K562 (cell line): ENCODE data around the gene SLC17A9. TPM values are rescaled to one million over a fixed set of nuclear protein-coding genes. Genes with fewer than 3 reads are reported as not detected.
"Not testable (repeated sequence)": the region's sequence is repeated elsewhere in the genome, so short reads cannot be mapped to it uniquely, and the experiment has no call there.

Experiments
- ATAC-seq: fragments of 200-7000 bp; cut with Tn5 transposase; 3 replicates; pipeline ENCODE4 v1.9.1; 2020; ENCODE audit warnings: moderate library complexity
- BruUV-seq: library from RNA; stranded (reverse); fragments of 400-500 nt; replicated peaks from 2 replicates; lab custom pipeline; 2021; lab: Mats Ljungman, UMichigan
- CTCF ChIA-PET: fragments of 300-600 bp; formaldehyde crosslinking; extraction: SDS; loops from one replicate; lab custom pipeline; 2021; ENCODE audit warnings: low intra/inter-chr PET ratio; lab: Yijun Ruan, JAX
- POLR2A ChIA-PET: fragments of 300-600, 350-650 bp; sonication (Branson Sonifier 250); formaldehyde crosslinking; extraction: SDS; loops from one replicate; lab custom pipeline; 2021; ENCODE audit warnings: antibody characterized with exemption, inconsistent platforms; lab: Yijun Ruan, JAX
- DNase-seq, 4 experiments: peaks; one replicate each; pipeline versions ENCODE4 v3.0.0 to v3.0.0-alpha.2; 2011 to 2018; ENCODE audit warnings: low spot score in 3 of 4, mixed read lengths in 3 of 4; ENCODE audit errors: extremely low read depth in 1 of 4
- FAIRE-seq: peaks from 2 replicates; lab custom pipeline; 2011; peaks lifted over from hg19 to GRCh38; lab: Jason Lieb, UNC
- H2AFZ ChIP-seq: 2 replicates; pipeline ENCODE4 v1.6.0; 2011; ENCODE audit warnings: low read depth, low read length, control low read depth, inconsistent platforms
- H3K27ac ChIP-seq: fragments of 200-600 bp; 3 replicates; pipeline ENCODE4 v1.8.0; 2011; ENCODE audit warnings: low read depth, mild to moderate bottlenecking, control low read depth, inconsistent platforms, low read length, moderate library complexity, mixed read lengths; ENCODE audit errors: extremely low read depth
- H3K27me3 ChIP-seq, 2 experiments: fragments of 300-600 bp in 1 of 2; 2 replicates in 1 of 2; 3 replicates in 1 of 2; pipeline versions ENCODE4 v1.6.0 to v1.8.0; 2011; ENCODE audit warnings: inconsistent platforms in 2 of 2, low read length in 2 of 2, mild to moderate bottlenecking in 1 of 2, mixed read lengths in 1 of 2, moderate library complexity in 1 of 2; ENCODE audit not compliant: control insufficient read depth in 2 of 2, insufficient read depth in 2 of 2
- H3K36me3 ChIP-seq: fragments of 300-600 bp; 3 replicates; pipeline ENCODE4 v1.8.0; 2011; ENCODE audit warnings: mild to moderate bottlenecking, low read length, inconsistent platforms; ENCODE audit not compliant: control insufficient read depth, insufficient read depth
- H3K4me1 ChIP-seq, 2 experiments: fragments of 200-600 bp in 1 of 2; replicated peaks in 1 of 2; 2 replicates in 1 of 2; 3 replicates in 1 of 2; pipeline versions ENCODE4 v1.5.1 to v1.8.0; 2011; ENCODE audit warnings: inconsistent platforms in 2 of 2, low read length in 2 of 2, mild to moderate bottlenecking in 1 of 2, mixed read lengths in 1 of 2, moderate library complexity in 1 of 2; ENCODE audit not compliant: control insufficient read depth in 2 of 2, insufficient read depth in 2 of 2
- H3K4me2 ChIP-seq: 2 replicates; pipeline ENCODE4 v1.6.1; 2011; ENCODE audit warnings: low read length, control low read depth, inconsistent platforms, mixed read lengths; ENCODE audit not compliant: insufficient read depth
- H3K4me3 ChIP-seq: fragments of 200-600 bp; sonication (generic), shearing (Covaris generic); 2 replicates; pipeline ENCODE4 v1.5.1; 2016; ENCODE audit warnings: control low read depth, inconsistent platforms
- H3K79me2 ChIP-seq: fragments of 200-600 bp; 3 replicates; pipeline ENCODE4 v1.8.0; 2011; ENCODE audit warnings: low read length, inconsistent platforms; ENCODE audit not compliant: control insufficient read depth, insufficient read depth
- H3K9ac ChIP-seq, 2 experiments: 2 replicates each; pipeline versions ENCODE4 v1.6.0 to v1.6.1; 2011; ENCODE audit warnings: low read depth in 2 of 2, low read length in 2 of 2, control low read depth in 1 of 2, inconsistent platforms in 1 of 2, mild to moderate bottlenecking in 1 of 2, mixed read lengths in 1 of 2; ENCODE audit not compliant: insufficient read depth in 1 of 2
- H3K9me1 ChIP-seq: one replicate; pipeline ENCODE4 v1.6.0; 2011; ENCODE audit warnings: inconsistent platforms, mild to moderate bottlenecking, low read length, moderate library complexity; ENCODE audit not compliant: control insufficient read depth, insufficient read depth
- H3K9me3 ChIP-seq: replicated peaks from 2 replicates; pipeline ENCODE4 v1.5.1; 2011; ENCODE audit warnings: low read depth, low read length, inconsistent platforms; ENCODE audit not compliant: control insufficient read depth, insufficient read depth
- H4K20me1 ChIP-seq: replicated peaks from 2 replicates; pipeline ENCODE4 v1.6.1; 2011; ENCODE audit warnings: low read length, inconsistent platforms, mixed read lengths; ENCODE audit not compliant: control insufficient read depth, insufficient read depth
- SIN3B ChIP-seq: fragments of 450-650 bp; IDR thresholded peaks from 2 replicates; pipeline ENCODE4 v1.6.1; 2017; ENCODE audit warnings: low read depth, mild to moderate bottlenecking, moderate library complexity
- TARDBP ChIP-seq: fragments of 450-650 bp; IDR thresholded peaks from 2 replicates; pipeline ENCODE4 v1.6.1; 2016
- TFAP4 ChIP-seq: sonication (generic); formaldehyde crosslinking; IDR thresholded peaks from 2 replicates; pipeline ENCODE4 v1.8.0; 2022; ENCODE audit warnings: missing genetic modification reagents, mild to moderate bottlenecking, moderate library complexity, borderline replicate concordance
- ZFX ChIP-seq: sonication (generic); formaldehyde crosslinking; IDR thresholded peaks from 2 replicates; pipeline ENCODE4 v1.8.0; 2022; ENCODE audit warnings: mild to moderate bottlenecking, missing genetic modification reagents, moderate library complexity
- ZNF398 ChIP-seq: fragments of 250-450 bp; sonication (Bioruptor Pico); IDR thresholded peaks from 2 replicates; pipeline ENCODE4 v1.8.0; 2021; ENCODE audit warnings: moderate library complexity, mild to moderate bottlenecking, inconsistent platforms
- WGBS: fragments of 100-300 bp; shearing (Covaris generic); methylation state at CpG from one replicate; pipeline ENCODE4 v1.1.6; 2016; ENCODE audit warnings: low coverage, mixed read lengths; ENCODE audit not compliant: insufficient coverage; ENCODE audit errors: missing lambda C conversion rate; 5-methylcytosine and 5-hydroxymethylcytosine counted together
- in situ Hi-C: fragments of 300-500 bp; cut with MboI; formaldehyde crosslinking; loops from 4 replicates; pipeline ENCODE4 v1.15.0; 2018; ENCODE audit warnings: inconsistent platforms, mixed read lengths
- intact Hi-C: fragments of 100-400 bp; cut with micrococcal nuclease; formaldehyde crosslinking; loops from 2 replicates; pipeline ENCODE4 v1.14.2; 2022
- polyA plus RNA-seq, 8 experiments: library from polyadenylated mRNA; depleted of rRNA in 4 of 8; stranded (reverse) in 5 of 8; unstranded in 3 of 8; fragments of >200 nt; fragmentation: Nextera tagmentation in 2 of 8; fragmentation: Illumina TruSeq in 1 of 8; extraction: Ambion mirVana in 2 of 8; extraction: Trizol in 1 of 8; gene quantifications; 2 replicates each; pipeline versions ENCODE4 v1.2.1 to v1.2.3, GENCODE V29; 2011 to 2014; ENCODE audit warnings: inconsistent platforms in 1 of 8, missing spikeins in 1 of 8
- total RNA-seq, 7 experiments: library from RNA; depleted of rRNA in 6 of 7; stranded (reverse); fragments of >200 nt in 6 of 7; fragmentation: Illumina TruSeq in 2 of 7; extraction: Trizol in 2 of 7; gene quantifications; 2 replicates each; pipeline versions ENCODE4 v1.2.1 to v1.2.3, GENCODE V29; 2011 to 2021; ENCODE audit warnings: low replicate concordance in 1 of 7

The SLC17A9 gene
- total and polyA plus RNA-seq, 9 of the 15 experiments (the other 6 are each of a cell fraction or from before 2014, with no cell fraction given) = 0.04 to 0.31 TPM; not detected in 7

- BruUV-seq, FAIRE-seq, H3K27ac ChIP-seq, H3K79me2 ChIP-seq, DNase-seq, H3K9ac ChIP-seq, in situ Hi-C loops, CTCF ChIA-PET, H3K36me3 ChIP-seq, H3K4me2 ChIP-seq, H3K9me3 ChIP-seq, H3K9me1 ChIP-seq, H3K4me3 ChIP-seq, H2AFZ ChIP-seq, intact Hi-C loops: not testable (repeated sequence)
- 32% methylated on average over 20 of the region's 31 CpGs for WGBS
- Histone ChIP-seq H4K20me1 (peaks cover 18% of the 10 kb centered on the region), H3K27me3 (peaks cover 65 to 93% of the 10 kb centered on the region in 2 experiments), H3K4me1 (peaks cover 0 to 63% of the 10 kb centered on the region in 2 experiments; a peak in 2 of 5 replicates)
- POLR2A ChIA-PET = interaction anchor here (0.7 kb wide), 1 partner anchor 524 kb away, joined by 3 read pairs; no protein-coding TSS in a partner anchor
- ATAC-seq = 0 out of 3 replicates have a peak, but pooled peaks have one; percentile 26
Measured at GRCh38 chr20:62960446-62961309, 8.2 kb downstream of the SLC17A9 start.

GRCh38 chr20:62961310-62961783 is 8.8 kb downstream of the SLC17A9 start:
- ChIA-PET POLR2A (no interaction called here), CTCF (no interaction called here)
- 0 out of 2 replicates have a peak overlapping the region, but pooled peaks have one; percentile 38 for H2AFZ ChIP-seq
- no peak for FAIRE-seq
- WGBS = 26% methylated on average over 17 of the region's 19 CpGs
- peaks cover 61 to 93% of the 10 kb centered on the region in 2 experiments for H3K27me3 ChIP-seq
- H3K4me2 ChIP-seq = no peak overlapping the region
- intact Hi-C loops = no loop called here
- H4K20me1 ChIP-seq = peaks cover 16% of the 10 kb centered on the region
- no TSS peak for BruUV-seq
- peaks cover 0 to 60% of the 10 kb centered on the region in 2 experiments; a peak in 2 of 5 replicates for H3K4me1 ChIP-seq
- TF ChIP-seq ZFX (CRISPR knock-in tag) = 0 out of 2 replicates have a peak, but pooled peaks have one; percentile 30
- no peak for TF ChIP-seq TARDBP
- peak; percentile 65; the same call in 1 of the 2 replicates for TF ChIP-seq TFAP4 (CRISPR knock-in tag)
- TF ChIP-seq ZNF398 (CRISPR knock-in tag) = no peak
- no peak for TF ChIP-seq SIN3B
- TF ChIP-seq, all 486 proteins: peak for 2
- Histone ChIP-seq H3K9me1 (no peaks in the 10 kb centered on the region), H3K9ac (0 out of 4 replicates have a peak overlapping the region, but pooled peaks of 1 of the 2 experiments have one; percentile 9), H3K9me3 (no peaks in the 10 kb centered on the region), H3K4me3 (no peak overlapping the region), H3K27ac (no peak overlapping the region), H3K79me2 (no peaks in the 10 kb centered on the region), H3K36me3 (no peaks in the 10 kb centered on the region)
- in situ Hi-C loops = no loop called here
- peak; percentile 55 for ATAC-seq
- DNase-seq = peak in 3 of 4 experiments; percentile 34 to 48 (median 38)
